Right ventricle myocardium inferior (tissue), 1 donor: ENCODE results near the gene KLHL14. TPM values are rescaled to one million over a fixed set of nuclear protein-coding genes. Genes with fewer than 3 reads are reported as not detected.
"Not testable (repeated sequence)": the region's sequence is repeated elsewhere in the genome, so short reads cannot be mapped to it uniquely, and the experiment has no call there.

Source experiments
- ATAC-seq: fragments of 200-7000 bp; cut with Tn5 transposase; one replicate; pipeline ENCODE4 v1.9.1; 2020; ENCODE audit warnings: mild to moderate bottlenecking, moderate library complexity
- DNase-seq: peaks from one replicate; pipeline ENCODE4 v3.0.0; 2021; ENCODE audit errors: missing footprints
- intact Hi-C: fragments of 100-400 bp; cut with DNase I; formaldehyde crosslinking; loops from one replicate; pipeline ENCODE4 v1.11.0; 2022
- long read RNA-seq: library from polyadenylated mRNA; unstranded; transcript quantifications from one replicate; pipeline ENCODE4 v2.0.0, GENCODE V29; 2021
- total RNA-seq: library from RNA; stranded (reverse); fragmentation: NEBNext Ultra II Directional; extraction: Animal tissue kit (Norgen Biotek cat#: 25700); gene quantifications from one replicate; pipeline ENCODE4 v1.2.1, GENCODE V29; 2021
- donor health status: DM: no; HTN: yes; CAD: no; lungs with severe emphysema.

KLHL14 gene
- total RNA-seq = not detected
- long read RNA-seq = 0 reads

- intact Hi-C loops = no loop called here
- ATAC-seq (no peak), DNase-seq (no peak)
Measured at GRCh38 chr18:32772581-32773381, at the start of gene KLHL14. TSS of gene KLHL14 (minus strand) at chr18:32773023. CDS start at chr18:32770591, 2,432 bp downstream.

GRCh38 chr18:32822197-32822596 is 49.4 kb upstream of the KLHL14 start:
- intact Hi-C loops = no loop called here
- no peak for ATAC-seq

GRCh38 chr18:32815881-32816280 is 43.1 kb upstream of the KLHL14 start:
- intact Hi-C loops = no loop called here
- DNase-seq (no peak), ATAC-seq (no peak)

More at GRCh38 chr18:32822197-32822596, 49.4 kb upstream of the KLHL14 start:
- no peak for DNase-seq

- intact Hi-C loops = no loop called here
- DNase-seq (no peak), ATAC-seq (no peak)
Measured at GRCh38 chr18:32812342-32812741, 39.5 kb upstream of the KLHL14 start.

- ATAC-seq (no peak), DNase-seq (no peak)
- intact Hi-C loops = no loop called here
Measured at GRCh38 chr18:32810314-32810713, 37.5 kb upstream of the KLHL14 start.

GRCh38 chr18:32805354-32805753 is 32.5 kb upstream of the KLHL14 start:
- intact Hi-C loops = no loop called here
- no peak for DNase-seq
- no peak for ATAC-seq

GRCh38 chr18:32804134-32804888 is 31.5 kb upstream of the KLHL14 start:
- no peak for DNase-seq
- intact Hi-C loops = no loop called here
- ATAC-seq = no peak

GRCh38 chr18:32803568-32803967 is 30.7 kb upstream of the KLHL14 start:
- ATAC-seq (no peak), DNase-seq (no peak)
- intact Hi-C loops = no loop called here

- intact Hi-C loops = no loop called here
- ATAC-seq (no peak), DNase-seq (no peak)
Measured at GRCh38 chr18:32802591-32803451, 30.0 kb upstream of the KLHL14 start.

- intact Hi-C loops = no loop called here
- DNase-seq = no peak
- ATAC-seq = no peak
Measured at GRCh38 chr18:32801228-32801627, 28.4 kb upstream of the KLHL14 start.

GRCh38 chr18:32798209-32798960 is 25.6 kb upstream of the KLHL14 start:
- DNase-seq = no peak
- intact Hi-C loops = no loop called here
- ATAC-seq = no peak

- intact Hi-C loops, DNase-seq, ATAC-seq: not testable (repeated sequence)
Measured at GRCh38 chr18:32794667-32795066, 21.8 kb upstream of the KLHL14 start.

GRCh38 chr18:32779010-32779409 is 6.2 kb upstream of the KLHL14 start:
- DNase-seq (no peak), ATAC-seq (no peak)
- intact Hi-C loops = no loop called here

GRCh38 chr18:32777049-32777448 is 4.2 kb upstream of the KLHL14 start:
- ATAC-seq (no peak), DNase-seq (no peak)
- intact Hi-C loops = no loop called here

GRCh38 chr18:32776561-32776960 is 3.7 kb upstream of the KLHL14 start:
- intact Hi-C loops = no loop called here
- ATAC-seq (no peak), DNase-seq (no peak)

- intact Hi-C loops = no loop called here
- no peak for ATAC-seq
- DNase-seq = no peak
Measured at GRCh38 chr18:32775628-32776027, 2.8 kb upstream of the KLHL14 start.

GRCh38 chr18:32773382-32773712 is 524 bp upstream of the KLHL14 start:
- intact Hi-C loops = no loop called here
- DNase-seq (no peak), ATAC-seq (no peak)

GRCh38 chr18:32771871-32772580 is 797 bp downstream of the KLHL14 start:
- ATAC-seq (no peak), DNase-seq (no peak)
- intact Hi-C loops = no loop called here
